Endothelial cell of hepatic sinusoid (primary cell): ENCODE results near the gene GHRHR.

Source experiments
- in situ Hi-C: cut with HindIII; loops from 2 replicates; pipeline ENCODE4 v1.10.0; 2017; ENCODE audit warnings: low sequenced_read_pairs

Gene GHRHR

DNA sequence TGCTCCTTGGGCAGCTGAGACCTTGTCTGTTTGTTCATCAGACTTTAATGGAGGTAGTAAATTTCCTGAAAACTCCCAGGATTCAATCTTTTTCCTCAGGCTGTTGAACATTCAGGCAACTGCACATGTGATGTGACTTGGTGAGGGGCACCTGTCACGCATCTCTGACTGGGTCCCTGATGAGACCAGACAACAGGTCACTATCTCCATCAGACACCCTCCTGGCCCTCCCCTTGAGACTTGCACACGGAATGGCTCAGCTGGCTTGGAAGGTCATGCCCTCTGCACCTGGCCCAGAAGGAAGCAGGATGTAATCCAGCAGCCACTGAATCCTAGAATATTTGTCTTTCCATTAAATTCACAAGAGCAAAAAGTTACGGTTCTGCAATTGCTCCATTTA, 36.2 kb upstream of the GHRHR start:
- in situ Hi-C loops = no loop called here

DNA sequence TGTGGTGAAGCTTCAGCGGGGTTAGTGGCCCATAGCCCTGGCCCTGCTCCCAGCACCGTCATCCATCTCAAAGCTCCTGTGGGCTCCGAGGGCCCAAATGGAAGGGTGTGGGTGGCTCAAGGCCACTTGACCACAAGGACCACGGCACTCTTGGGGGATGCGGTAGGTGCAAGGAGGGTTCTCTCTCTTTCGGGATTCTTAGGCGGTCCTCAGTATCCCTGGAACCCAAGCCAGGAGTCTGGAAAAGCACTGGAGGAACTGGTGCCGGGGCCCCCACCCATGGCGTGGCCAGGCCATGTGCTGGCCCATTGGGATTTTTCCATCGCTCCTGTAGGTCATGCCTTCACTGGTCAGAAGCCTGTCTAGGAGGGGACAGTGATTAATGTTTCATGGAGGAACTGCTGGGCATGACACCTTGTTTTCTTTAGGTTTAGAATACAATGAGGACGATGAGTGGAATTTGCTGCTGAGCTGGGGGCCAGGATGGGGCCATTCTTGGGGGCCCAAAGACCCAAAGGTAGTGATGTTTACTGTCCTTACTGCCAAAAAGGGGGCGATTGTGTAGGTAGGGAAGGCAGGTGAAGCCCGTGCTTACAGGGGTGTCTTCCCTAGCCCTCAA, 35.4 kb upstream of the GHRHR start:
- in situ Hi-C loops = no loop called here

DNA sequence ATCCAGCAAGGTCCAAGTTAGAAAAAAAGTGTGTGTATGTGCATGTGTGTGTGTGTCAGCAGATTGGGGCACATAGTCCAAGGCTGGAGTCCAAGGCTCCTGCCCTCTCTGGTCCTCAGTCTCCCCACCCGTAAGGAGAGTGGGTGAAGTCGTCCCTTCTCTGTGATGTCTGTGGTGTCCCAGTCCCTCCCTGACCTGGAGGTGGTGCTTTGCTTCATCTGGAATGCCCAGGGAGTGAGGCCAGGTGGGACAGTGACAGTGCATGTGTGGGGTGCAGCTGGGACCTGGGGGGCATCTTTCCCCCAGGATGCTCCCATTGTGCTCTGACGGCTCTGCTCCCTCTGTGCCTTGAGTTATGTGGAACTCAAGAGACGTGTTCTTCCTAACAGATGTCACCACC, 34.1 kb upstream of the GHRHR start:
- in situ Hi-C loops = no loop called here

DNA sequence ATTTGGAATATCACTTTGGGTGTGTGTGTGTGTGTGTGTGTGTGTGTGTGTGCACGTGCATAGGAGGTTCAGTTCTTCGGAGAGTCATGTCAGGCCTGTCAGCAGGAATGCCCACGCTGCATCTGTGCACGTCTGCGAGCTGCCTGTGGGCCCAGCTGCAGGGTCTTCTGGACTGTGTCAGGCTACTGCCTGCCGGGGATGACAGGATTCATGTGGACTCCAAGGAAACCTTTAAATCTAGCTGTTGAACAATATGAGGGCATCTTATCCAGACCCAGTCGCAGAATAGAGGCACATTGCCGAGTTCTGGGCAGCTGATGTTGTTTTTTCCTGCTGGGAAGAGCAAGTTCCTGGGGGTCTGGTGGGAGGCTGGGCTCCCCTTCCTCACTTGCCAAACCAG, 33.1 kb upstream of the GHRHR start:
- in situ Hi-C loops = no loop called here

DNA sequence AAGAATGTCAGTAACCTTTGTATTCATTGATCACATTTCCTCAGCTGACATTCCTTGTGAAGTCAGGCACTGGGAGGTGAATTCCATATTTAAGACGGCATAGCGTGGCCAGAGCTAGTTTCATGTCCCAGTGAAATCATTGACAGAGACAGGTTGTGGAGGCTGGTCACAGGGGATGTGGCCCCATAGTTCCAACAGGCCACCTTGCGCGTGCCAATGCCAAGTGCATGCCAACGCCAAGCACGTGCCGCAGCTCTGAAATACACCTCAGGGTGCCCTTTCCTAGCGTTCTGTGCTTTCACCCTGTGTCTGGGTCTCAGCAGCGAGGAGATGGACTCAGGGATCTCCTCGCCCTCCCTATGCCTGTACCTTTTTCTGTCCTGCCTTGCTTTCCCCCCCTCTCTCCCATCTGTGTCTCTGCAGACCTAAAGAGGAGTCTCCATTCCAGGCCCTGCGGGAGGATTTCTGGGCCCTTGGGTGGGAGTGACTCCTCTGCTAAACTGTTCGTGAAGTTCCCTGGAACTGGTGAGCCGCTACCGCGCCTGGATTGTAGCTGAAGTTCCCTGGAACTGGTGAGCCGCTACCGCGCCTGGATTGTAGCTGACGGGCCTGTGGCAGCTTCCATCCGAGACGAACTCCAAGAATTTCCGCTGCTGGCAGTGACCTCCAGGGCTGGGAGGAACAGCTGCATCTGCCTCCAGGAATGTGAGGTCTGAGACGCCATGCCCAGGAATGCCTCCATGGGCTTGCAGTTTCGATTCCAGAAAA, 32.4 kb upstream of the GHRHR start:
- in situ Hi-C loops = no loop called here

DNA sequence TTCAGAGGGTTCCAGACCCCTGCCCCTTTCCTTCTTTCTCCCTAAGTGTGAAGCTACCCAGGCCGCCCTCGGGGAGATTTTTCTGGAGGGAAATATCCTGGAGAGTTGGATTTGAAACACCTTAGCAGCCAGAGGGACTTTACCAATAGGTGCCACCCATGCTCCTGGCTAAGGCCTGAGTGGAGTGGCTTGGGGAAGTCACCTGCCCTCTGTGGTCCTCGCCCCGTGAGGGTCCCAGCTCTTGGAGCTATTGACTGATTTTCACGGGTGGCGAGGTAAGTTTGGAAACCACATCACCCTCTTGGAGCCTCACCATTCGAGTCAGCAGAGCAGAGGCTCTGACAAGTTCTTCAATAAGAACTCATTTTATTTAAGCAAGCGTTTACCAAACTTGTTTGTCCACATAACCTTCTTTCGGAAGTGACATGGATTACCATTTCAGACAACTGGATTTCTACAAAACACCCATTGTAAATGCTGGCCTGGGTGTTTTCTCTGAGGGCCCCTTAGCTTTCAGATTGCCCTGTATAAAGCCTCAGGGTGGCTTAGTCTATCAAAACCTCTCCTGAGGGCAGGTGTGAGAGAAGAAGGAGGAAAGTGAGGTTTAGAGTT, 31.7 kb upstream of the GHRHR start:
- in situ Hi-C loops = no loop called here

DNA sequence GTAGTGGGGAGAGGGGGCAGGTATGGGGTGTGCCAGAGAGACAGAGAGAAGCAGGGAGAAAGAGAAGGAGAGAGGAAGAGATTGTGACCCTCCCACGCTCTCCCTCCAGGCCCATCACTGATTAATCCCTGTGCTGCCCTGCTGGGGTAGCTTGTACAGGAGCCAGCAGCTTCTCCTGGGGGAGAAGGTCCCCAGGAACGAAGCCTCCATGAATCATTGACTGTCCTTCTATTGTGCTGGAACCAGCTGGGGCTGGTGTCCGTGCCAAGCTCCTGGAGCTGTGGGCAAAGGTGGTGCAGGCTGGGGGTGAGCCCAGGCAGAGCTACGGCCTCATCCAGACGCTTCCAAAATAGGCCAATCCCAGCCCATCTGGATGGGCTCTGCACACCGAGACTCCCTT, 31.2 kb upstream of the GHRHR start:
- in situ Hi-C loops = no loop called here

DNA sequence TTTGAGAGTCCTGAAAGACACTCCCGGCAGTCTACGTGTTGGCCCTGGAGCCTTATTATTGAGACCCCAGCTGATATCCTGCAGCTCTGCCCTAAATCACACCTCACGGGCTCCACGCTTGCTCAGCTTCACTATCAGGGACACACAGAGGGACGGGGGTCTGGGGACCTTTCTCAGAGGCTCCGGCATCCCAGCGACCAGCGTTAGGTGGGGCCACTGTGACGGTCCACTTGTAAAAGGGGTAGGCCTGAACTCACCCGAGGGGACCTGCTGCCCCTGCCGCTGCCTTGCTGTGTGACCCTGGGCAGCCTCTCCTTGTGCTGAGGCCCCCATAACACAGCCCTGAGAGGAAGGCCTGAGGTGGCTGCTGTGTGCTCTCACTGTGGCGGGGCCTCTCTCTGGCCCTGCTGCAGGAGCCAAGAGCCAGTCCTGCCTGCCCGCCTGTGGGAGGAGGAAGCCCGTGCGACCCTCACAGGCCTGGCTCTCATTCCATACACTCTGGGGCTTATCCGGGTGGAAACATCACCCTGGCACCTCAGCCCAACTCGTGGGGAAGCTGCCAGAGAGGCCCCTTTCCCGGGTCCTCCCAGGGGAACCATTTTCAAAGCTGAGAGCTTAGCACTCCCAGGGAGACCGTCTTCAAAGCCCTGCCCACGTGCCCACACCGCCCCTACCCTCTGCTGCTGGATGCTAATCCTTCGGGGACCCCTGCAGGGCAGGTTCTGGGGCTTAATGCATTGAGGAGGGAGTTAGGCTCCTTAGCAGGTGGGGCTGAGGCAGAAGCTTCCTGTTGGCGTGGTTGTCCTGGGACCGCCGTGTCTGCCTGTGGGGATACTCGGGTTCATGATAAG, 30.4 kb upstream of the GHRHR start:
- in situ Hi-C loops = no loop called here

DNA sequence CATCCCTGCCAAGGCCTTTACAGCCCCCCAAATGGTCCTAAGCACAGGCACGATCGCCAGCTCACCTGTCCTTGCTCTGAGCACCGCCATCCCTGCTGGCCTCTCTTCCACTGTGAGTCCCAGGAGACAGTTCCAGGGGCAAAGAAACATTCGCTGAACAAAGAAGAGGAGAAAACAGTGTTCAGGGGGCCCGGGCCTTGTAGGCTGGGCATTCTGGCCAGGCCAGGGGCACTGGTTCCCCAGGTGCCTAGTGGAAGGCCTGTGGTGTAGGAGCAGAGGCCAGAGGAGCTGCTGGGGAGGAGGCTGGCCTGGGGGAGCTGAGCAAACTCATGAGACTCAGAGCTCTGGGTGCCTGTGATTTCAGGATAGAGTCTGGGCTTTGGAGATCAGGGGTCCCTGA, 29.5 kb upstream of the GHRHR start:
- in situ Hi-C loops = no loop called here

DNA sequence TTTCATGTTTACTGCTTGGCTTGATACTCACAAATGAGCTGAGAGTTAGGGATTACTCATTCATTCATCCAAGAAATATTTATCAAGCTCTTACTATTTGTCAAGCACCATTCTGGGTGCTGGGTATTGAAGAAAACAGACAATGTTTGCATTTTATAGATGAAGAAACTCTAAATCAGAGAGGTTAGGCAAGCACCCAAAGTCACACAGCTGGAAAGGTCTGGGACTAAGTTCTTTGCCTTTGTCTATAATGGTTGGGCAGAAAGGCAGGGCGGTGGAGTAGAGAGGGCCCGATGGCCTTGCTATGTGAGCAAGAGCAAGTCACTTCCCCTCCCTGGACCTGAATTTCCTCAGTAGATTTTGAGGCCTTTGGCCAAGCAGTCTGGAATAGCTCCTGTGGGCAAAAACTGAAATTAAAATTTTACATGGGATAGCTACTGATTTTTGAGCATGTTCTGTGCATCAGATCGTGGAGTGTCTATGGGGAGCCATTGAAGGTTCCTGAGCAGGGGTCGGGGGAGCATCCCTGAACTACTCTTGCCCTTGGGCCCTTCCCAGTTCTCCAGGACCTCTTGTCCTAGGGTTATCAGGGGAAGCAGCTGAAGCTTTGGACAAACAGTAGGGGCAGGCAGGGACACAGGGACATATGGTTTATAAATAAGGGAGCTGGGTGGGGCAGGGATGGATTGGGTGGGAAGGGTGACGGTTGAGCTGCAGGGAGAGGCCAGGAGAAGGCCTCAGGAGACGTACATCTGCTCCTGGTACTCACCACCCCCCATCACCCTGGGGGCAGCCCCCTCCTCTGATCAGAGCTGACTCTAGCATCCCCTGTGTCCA, 28.8 kb upstream of the GHRHR start:
- in situ Hi-C loops = no loop called here

DNA sequence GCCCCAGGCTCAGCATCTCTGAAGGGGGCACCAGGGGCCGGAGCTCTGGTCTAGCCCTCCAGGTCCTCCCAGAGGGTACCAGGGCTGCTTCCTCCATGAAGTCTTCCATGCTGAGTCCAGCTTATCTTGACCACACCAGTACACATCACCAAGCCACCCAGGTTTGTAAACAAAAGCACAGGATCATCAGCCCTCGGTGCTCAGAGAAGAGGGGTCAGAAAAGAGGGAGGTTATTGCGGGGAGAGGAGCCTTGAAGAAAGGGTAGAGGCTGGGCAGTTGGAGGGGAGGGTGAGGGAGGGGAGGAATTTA, 28.2 kb upstream of the GHRHR start:
- in situ Hi-C loops = no loop called here

DNA sequence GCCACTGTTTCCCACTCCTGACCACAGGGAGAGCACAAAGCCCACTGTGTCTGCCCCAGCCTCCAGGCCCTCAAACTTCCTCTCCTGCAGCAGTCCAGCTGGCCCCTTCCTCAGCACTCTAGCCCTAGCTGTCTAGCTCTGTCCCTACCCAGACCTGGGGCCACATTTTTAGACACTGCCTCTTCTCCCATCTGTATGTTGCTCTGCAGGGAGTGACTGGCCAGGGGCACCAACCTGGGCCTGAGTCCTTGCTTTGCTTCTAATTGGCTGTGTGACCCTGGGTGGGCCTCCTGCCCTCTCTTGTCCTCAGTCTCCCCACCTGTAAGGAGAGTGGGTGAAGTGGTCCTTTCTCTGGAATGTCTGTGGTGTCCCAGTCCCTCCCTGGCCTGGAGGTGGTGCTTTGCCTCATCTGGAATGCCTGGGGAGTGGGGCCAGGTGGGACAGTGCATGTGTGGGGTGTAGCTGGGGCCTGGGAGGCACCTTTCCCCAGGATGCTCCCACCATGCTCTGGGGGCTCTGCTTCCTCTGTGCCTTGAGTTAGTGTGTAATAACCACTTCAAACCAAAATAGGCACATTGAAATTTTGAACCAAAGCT, 27.0 kb upstream of the GHRHR start:
- in situ Hi-C loops = no loop called here

DNA sequence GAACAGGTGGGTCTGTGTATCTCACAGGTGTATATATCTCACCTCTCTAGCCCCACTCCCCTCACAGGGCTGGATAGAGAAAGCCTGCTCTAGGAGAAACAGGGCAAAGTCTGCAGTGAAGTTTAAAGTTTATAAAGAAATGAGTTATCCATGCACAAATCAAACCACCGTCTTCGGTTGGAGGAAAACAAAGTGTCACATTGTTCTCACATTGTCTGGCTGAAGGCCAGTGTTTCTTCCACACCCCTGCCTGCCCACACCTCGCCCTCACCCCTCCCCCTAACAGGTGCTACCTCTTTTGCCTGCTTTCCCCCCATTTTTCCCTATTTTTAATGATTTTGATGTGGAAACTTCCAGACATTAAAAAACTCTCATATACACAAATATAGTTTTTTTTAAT, 26.3 kb upstream of the GHRHR start:
- in situ Hi-C loops = no loop called here

DNA sequence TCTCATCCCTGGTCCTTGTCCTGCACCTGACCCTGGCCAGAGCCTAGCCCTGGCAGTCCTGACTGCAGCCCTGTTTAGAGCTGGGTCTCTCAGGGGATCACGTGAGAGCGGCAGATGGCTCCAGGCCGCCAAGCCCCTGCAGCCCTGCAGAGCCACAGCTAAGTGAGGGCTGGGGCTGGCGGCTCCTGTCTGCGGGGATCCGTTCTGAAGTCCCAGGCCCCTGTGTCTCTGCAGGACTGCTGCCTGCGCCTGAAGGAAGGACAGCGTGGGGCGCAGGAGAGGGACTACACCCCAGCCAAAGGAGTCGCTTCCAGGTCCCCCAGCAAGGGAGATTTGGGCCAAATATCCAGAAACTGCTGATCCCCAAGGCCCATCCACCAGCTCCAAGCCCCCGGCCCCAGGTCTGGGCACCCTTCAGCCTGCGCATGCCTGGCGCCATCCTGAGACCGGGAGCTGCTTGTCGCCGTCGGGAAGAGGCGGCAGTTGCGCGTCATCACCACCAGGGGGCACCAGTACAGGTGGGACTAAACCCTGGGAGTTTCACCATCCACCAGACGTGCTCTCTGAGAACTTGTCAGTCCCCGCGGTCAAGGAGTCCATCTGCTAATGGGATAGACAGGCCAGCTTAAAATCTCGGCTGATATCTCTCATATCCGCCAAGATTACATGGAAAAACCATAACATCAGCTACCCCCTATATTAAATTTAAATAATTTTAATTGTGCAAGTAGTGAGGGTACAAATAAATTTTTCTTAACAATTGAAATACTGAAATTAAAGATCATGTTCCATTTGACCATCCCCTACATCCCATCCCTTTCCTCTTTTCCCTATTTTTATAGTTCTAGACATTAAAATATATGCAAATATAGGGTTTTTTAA, 25.1 kb upstream of the GHRHR start:
- in situ Hi-C loops = no loop called here

DNA sequence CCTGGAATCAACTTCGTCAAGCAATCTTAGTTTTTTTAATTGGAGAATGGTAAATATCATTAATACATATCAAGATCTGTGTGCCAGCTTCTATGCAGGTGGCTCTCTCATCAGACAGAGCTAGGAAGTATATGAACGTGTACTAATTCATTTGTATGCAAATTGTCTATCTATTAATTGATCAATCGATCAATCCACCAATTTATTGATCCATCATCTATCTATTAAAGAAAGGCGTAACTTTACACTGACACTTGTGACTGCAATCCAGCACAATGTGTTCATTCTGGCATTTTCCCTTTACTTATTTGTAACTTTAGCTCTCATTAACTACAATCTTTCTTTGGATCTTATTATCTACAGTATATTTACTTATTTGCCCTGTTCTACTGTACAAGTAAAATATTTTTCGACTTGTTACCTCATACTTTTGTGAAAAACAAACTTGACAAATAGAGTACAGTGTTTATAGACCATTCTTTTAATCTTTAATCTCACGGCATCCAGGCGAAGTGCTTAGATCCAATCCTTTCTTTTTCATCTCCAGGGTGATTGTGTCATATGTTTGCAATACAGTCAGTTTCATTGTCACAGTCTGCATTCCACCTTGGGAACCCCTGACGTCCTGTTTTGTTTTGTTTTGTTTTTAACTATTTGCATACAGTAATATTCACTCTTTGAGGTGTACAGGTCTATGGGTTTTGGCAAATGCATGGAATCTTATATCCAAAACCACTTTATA, 22.0 kb upstream of the GHRHR start:
- in situ Hi-C loops = no loop called here

DNA sequence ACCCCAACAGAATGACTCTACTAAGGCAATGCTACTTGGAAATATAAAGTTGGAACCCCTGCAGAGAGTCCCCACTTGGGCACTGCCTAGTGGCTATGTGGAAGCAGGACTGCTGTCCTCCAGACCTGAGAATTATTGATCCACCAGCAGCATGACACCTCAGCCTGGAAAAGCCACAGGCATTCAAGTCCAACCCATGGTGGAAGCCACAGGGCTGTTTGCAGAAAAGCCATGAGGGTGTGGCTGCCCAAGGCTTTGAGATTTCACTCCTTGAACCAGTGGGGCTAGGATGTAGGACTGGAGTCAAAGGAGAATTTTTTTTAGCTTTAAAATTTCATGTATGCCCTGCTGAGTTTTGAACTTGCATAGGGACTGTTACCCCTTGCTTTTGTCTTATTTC, 13.6 kb upstream of the GHRHR start:
- in situ Hi-C loops = loop anchor here (25.0 kb wide), 1 partner anchor 162 kb away; no protein-coding TSS in a partner anchor

DNA sequence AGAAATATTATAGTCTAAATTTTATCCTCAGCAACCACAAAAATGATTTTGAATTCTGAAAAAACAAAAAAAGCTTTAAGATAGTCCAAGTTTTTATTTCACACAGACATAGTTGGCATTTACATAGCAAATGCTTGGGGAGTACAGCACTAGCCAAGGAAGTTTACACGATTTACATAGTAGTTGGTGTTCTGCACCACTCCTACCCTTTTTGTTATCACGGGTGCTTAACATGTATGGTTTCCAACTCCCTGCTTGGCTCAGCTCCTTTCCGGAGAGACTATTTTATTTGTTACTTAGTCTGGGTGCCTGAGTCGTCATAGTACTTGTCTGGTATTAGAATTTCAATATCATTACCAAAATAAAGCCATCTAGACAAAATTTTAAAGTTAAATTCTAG, 8.8 kb upstream of the GHRHR start:
- in situ Hi-C loops = loop anchor here (25.0 kb wide), 1 partner anchor 157 kb away; no protein-coding TSS in a partner anchor

DNA sequence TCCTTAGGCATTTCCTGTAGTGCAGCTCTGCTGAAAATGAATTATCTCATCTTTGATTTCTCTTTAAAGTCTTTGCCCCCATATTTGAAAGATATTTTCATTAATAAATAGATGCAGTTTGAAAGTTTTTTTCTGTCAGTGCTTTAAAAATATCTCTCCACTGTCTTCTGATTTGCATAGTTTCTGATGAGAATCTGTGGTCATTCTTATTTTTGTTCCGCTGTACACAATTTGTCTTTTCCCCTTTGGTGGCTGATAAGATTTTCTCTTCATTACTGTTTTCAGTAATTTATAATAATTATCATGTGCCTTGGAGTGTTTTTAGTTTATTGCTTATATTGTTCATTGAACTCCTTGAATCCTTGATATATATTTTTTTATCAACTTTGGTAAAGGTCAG, 7.0 kb upstream of the GHRHR start:
- in situ Hi-C loops = loop anchor here (25.0 kb wide), 1 partner anchor 156 kb away; no protein-coding TSS in a partner anchor
